A673 (cell line): ENCODE results near the gene MON1A. TPM values are rescaled to one million over a fixed set of nuclear protein-coding genes. Genes with fewer than 3 reads are reported as not detected.

ENCODE experiments used
- BruUV-seq: library from RNA; stranded (reverse); fragments of 400-500 nt; replicated peaks from 2 replicates; lab custom pipeline; 2021; lab: Mats Ljungman, UMichigan
- CTCF ChIA-PET: fragments of 300-600 bp; sonication (Branson Sonifier 250); formaldehyde crosslinking; loops from one replicate; lab custom pipeline; 2022; ENCODE audit warnings: antibody characterized with exemption; lab: Charles Lee
- POLR2A ChIA-PET: fragments of 300-600 bp; sonication (Branson Sonifier 250); formaldehyde crosslinking; loops from one replicate; lab custom pipeline; 2022; ENCODE audit warnings: antibody characterized with exemption; ENCODE audit not compliant: low non-redundant PET; lab: Charles Lee
- DNase-seq: peaks from one replicate; pipeline ENCODE4 v3.0.0-alpha.2; 2015; ENCODE audit warnings: low spot score
- H3K27ac ChIP-seq: fragments of 200-600 bp; sonication (generic); 2 replicates; pipeline ENCODE4 v1.5.1; 2016; ENCODE audit warnings: mixed run types, low read depth, mild to moderate bottlenecking, mixed read lengths, antibody characterized with exemption, low read length; ENCODE audit not compliant: poor library complexity, severe bottlenecking
- H3K27me3 ChIP-seq: fragments of 200-600 bp; sonication (generic); replicated peaks from 2 replicates; pipeline ENCODE4 v1.6.1; 2017; ENCODE audit warnings: mixed run types, low read depth, mild to moderate bottlenecking, mixed read lengths, antibody characterized with exemption, low read length; ENCODE audit not compliant: insufficient read depth, poor library complexity
- H3K36me3 ChIP-seq: fragments of 200-600 bp; sonication (generic); 2 replicates; pipeline ENCODE4 v1.6.1; 2016; ENCODE audit warnings: mixed run types, mild to moderate bottlenecking, mixed read lengths, antibody characterized with exemption, low read length; ENCODE audit not compliant: insufficient read depth, poor library complexity, severe bottlenecking
- H3K4me1 ChIP-seq: fragments of 200-600 bp; sonication (generic); 2 replicates; pipeline ENCODE4 v1.6.1; 2017; ENCODE audit warnings: mixed run types, mild to moderate bottlenecking, mixed read lengths, antibody characterized with exemption, low read length; ENCODE audit not compliant: insufficient read depth, poor library complexity, severe bottlenecking
- H3K4me3 ChIP-seq: fragments of 200-600 bp; sonication (generic); 2 replicates; pipeline ENCODE4 v1.5.1; 2016; ENCODE audit warnings: low read depth, mixed run types, mild to moderate bottlenecking, mixed read lengths, low read length; ENCODE audit not compliant: poor library complexity, severe bottlenecking
- H3K9me3 ChIP-seq: fragments of 200-600 bp; sonication (generic); 2 replicates; pipeline ENCODE4 v1.6.1; 2016; ENCODE audit warnings: mixed run types, low read depth, mild to moderate bottlenecking, mixed read lengths, antibody characterized with exemption, low read length; ENCODE audit not compliant: poor library complexity, severe bottlenecking
- CTCF ChIP-seq: fragments of 300-800, 200-600 bp; sonication (generic); conservative IDR thresholded peaks from 2 replicates; pipeline ENCODE4 v1.5.1; 2017; ENCODE audit warnings: low read depth, mild to moderate bottlenecking, antibody characterized with exemption, low read length, moderate library complexity, mixed read lengths
- EZH2 ChIP-seq: fragments of 200-600 bp; sonication (generic); IDR thresholded peaks from 2 replicates; pipeline ENCODE4 v1.6.1; 2017; ENCODE audit warnings: borderline replicate concordance, low read depth, mild to moderate bottlenecking, mixed read lengths, antibody characterized with exemption, low read length; ENCODE audit not compliant: poor library complexity, severe bottlenecking
- intact Hi-C: fragments of 100-400 bp; cut with micrococcal nuclease; formaldehyde crosslinking; loops from one replicate; pipeline ENCODE4 v1.10.0; 2022; ENCODE audit not compliant: unreplicated experiment
- total RNA-seq: library from RNA; stranded (reverse); gene quantifications from 2 replicates; pipeline ENCODE4 v1.2.3, GENCODE V29; 2021

The MON1A gene
- total RNA-seq, 1 experiment from 2014 or later = 7.5 TPM

- BruUV-seq = no TSS peak
Measured at GRCh38 chr3:49889296-49889695, 40.3 kb downstream of the MON1A start.

GRCh38 chr3:49886922-49887265, 42.7 kb downstream of the MON1A start:
- POLR2A ChIA-PET = no interaction called here
- Histone ChIP-seq H3K9me3 (no peaks in the 10 kb centered on the region), H3K27me3 (no peaks in the 10 kb centered on the region), H3K36me3 (no peaks in the 10 kb centered on the region), H3K4me1 (no peaks in the 10 kb centered on the region), H3K4me3 (no peak overlapping the region), H3K27ac (no peak overlapping the region)
- DNase-seq = no peak
- TF ChIP-seq CTCF (no peak), EZH2 (no peak)
- CTCF ChIA-PET = no interaction called here
- intact Hi-C loops = no loop called here
- no TSS peak for BruUV-seq

More at GRCh38 chr3:49889296-49889695, 40.3 kb downstream of the MON1A start:
- no peak for TF ChIP-seq CTCF
- TF ChIP-seq EZH2 = no peak
- no peaks in the 10 kb centered on the region for H3K27me3 ChIP-seq
- POLR2A ChIA-PET = no interaction called here
- no peaks in the 10 kb centered on the region for H3K9me3 ChIP-seq
- CTCF ChIA-PET = no interaction called here
- intact Hi-C loops = no loop called here
- no peaks in the 10 kb centered on the region for H3K36me3 ChIP-seq
- no peak overlapping the region for H3K27ac ChIP-seq
- DNase-seq = no peak
- H3K4me3 ChIP-seq = no peak overlapping the region
- no peaks in the 10 kb centered on the region for H3K4me1 ChIP-seq

GRCh38 chr3:49883998-49884397, 45.6 kb downstream of the MON1A start:
- ChIA-PET CTCF (no interaction called here), POLR2A (no interaction called here)
- H3K4me1 ChIP-seq = no peaks in the 10 kb centered on the region
- no peaks in the 10 kb centered on the region for H3K27me3 ChIP-seq
- no peak overlapping the region for H3K27ac ChIP-seq
- no peaks in the 10 kb centered on the region for H3K36me3 ChIP-seq
- intact Hi-C loops = no loop called here
- H3K4me3 ChIP-seq = no peak overlapping the region
- BruUV-seq = no TSS peak
- no peak for DNase-seq
- H3K9me3 ChIP-seq = no peaks in the 10 kb centered on the region
- no peak for TF ChIP-seq CTCF
- no peak for TF ChIP-seq EZH2
